SK-N-MC (cell line): ENCODE measurements around the gene ZFR.
"Not testable (repeated sequence)": the region's sequence is repeated elsewhere in the genome, so short reads cannot be mapped to it uniquely, and the experiment has no call there.

ENCODE experiments used
- DNase-seq: peaks from one replicate; pipeline ENCODE4 v3.0.0-alpha.2; 2011; ENCODE audit warnings: low read depth, low spot score
- H3K27ac ChIP-seq: fragments of 200-600 bp; sonication (generic); 2 replicates; pipeline ENCODE4 v1.5.1; 2016; ENCODE audit warnings: mixed run types
- H3K36me3 ChIP-seq: fragments of 200-600 bp; sonication (generic); 2 replicates; pipeline ENCODE4 v1.6.1; 2017; ENCODE audit warnings: antibody characterized with exemption, low read length, mixed read lengths; ENCODE audit not compliant: insufficient read depth
- H3K4me3 ChIP-seq: fragments of 200-600 bp; sonication (generic); 2 replicates; pipeline ENCODE4 v1.5.1; 2016
- H3K9ac ChIP-seq: fragments of 200-600 bp; sonication (generic); 2 replicates; pipeline ENCODE4 v1.8.0; 2017; ENCODE audit warnings: mixed run types, mixed read lengths; ENCODE audit not compliant: insufficient read length
- H3K9me3 ChIP-seq: fragments of 200-600 bp; sonication (generic); 2 replicates; pipeline ENCODE4 v1.6.1; 2017; ENCODE audit warnings: low read depth, mild to moderate bottlenecking, antibody characterized with exemption, low read length, moderate library complexity, mixed read lengths
- EZH2 ChIP-seq: fragments of 200-600 bp; sonication (generic); IDR thresholded peaks from one replicate; pipeline ENCODE4 v1.6.1; 2017; ENCODE audit warnings: antibody characterized with exemption
- FOXP2 ChIP-seq: optimal IDR thresholded peaks from 2 replicates; pipeline ENCODE3; 2011; ENCODE audit warnings: mild to moderate bottlenecking, moderate library complexity; ENCODE audit not compliant: insufficient read depth; ENCODE audit errors: extremely low read length, control extremely low read depth
- POLR2AphosphoS5 ChIP-seq: IDR thresholded peaks from 2 replicates; pipeline ENCODE4 v1.6.1; 2012; ENCODE audit warnings: mild to moderate bottlenecking, low read depth, low read length, borderline replicate concordance

Gene ZFR

GRCh38 chr5:32322882-32323281 lies 121.7 kb downstream of the ZFR start:
- Histone ChIP-seq H3K4me3 (no peak overlapping the region), H3K9ac (no peak overlapping the region), H3K27ac (no peak overlapping the region), H3K9me3 (no peaks in the 10 kb centered on the region), H3K36me3 (no peaks in the 10 kb centered on the region)
- DNase-seq: no peak
- TF ChIP-seq EZH2: no peak

GRCh38 chr5:32321787-32322186 lies 122.8 kb downstream of the ZFR start:
- not testable (repeated sequence) for DNase-seq, H3K9me3 ChIP-seq, H3K36me3 ChIP-seq, H3K27ac ChIP-seq, H3K9ac ChIP-seq, H3K4me3 ChIP-seq

- no peak for DNase-seq
- Histone ChIP-seq H3K36me3 (no peaks in the 10 kb centered on the region), H3K27ac (no peak overlapping the region), H3K9ac (no peak overlapping the region), H3K4me3 (no peak overlapping the region), H3K9me3 (no peaks in the 10 kb centered on the region)
- no peak for TF ChIP-seq FOXP2
- no peak for TF ChIP-seq POLR2AphosphoS5
- TF ChIP-seq EZH2: no peak
Observed at GRCh38 chr5:32320576-32320975, 124.0 kb downstream of the ZFR start.

- TF ChIP-seq FOXP2 (no peak), EZH2 (no peak)
- DNase-seq: no peak
- no peaks in the 10 kb centered on the region for H3K9me3 ChIP-seq
Observed at GRCh38 chr5:32319926-32320543, 124.5 kb downstream of the ZFR start.

GRCh38 chr5:32319392-32319791 lies 125.1 kb downstream of the ZFR start:
- H3K4me3 ChIP-seq: no peak overlapping the region
- no peaks in the 10 kb centered on the region for H3K36me3 ChIP-seq
- TF ChIP-seq EZH2 (no peak), POLR2AphosphoS5 (no peak), FOXP2 (no peak)
- no peak overlapping the region for H3K9ac ChIP-seq
- no peak for DNase-seq
- H3K27ac ChIP-seq: no peak overlapping the region
- no peaks in the 10 kb centered on the region for H3K9me3 ChIP-seq

More at GRCh38 chr5:32319926-32320543, 124.5 kb downstream of the ZFR start:
- H3K4me3 ChIP-seq: no peak overlapping the region
- no peak overlapping the region for H3K9ac ChIP-seq
- H3K27ac ChIP-seq: no peak overlapping the region
- no peaks in the 10 kb centered on the region for H3K36me3 ChIP-seq

GRCh38 chr5:32317041-32317440 lies 127.5 kb downstream of the ZFR start:
- TF ChIP-seq EZH2 (no peak), FOXP2 (no peak)
- Histone ChIP-seq H3K9me3 (no peaks in the 10 kb centered on the region), H3K9ac (no peak overlapping the region), H3K36me3 (no peaks in the 10 kb centered on the region), H3K27ac (no peak overlapping the region), H3K4me3 (no peak overlapping the region)
- no peak for DNase-seq

- Histone ChIP-seq H3K4me3 (no peak overlapping the region), H3K36me3 (no peaks in the 10 kb centered on the region), H3K9ac (no peak overlapping the region), H3K9me3 (no peaks in the 10 kb centered on the region), H3K27ac (no peak overlapping the region)
- DNase-seq: no peak
- TF ChIP-seq POLR2AphosphoS5 (no peak), EZH2 (no peak), FOXP2 (no peak)
Observed at GRCh38 chr5:32315221-32316014, 129.1 kb downstream of the ZFR start.

GRCh38 chr5:32314658-32315057 lies 129.9 kb downstream of the ZFR start:
- Histone ChIP-seq H3K27ac (no peak overlapping the region), H3K36me3 (0 out of 2 replicates have a peak, but pooled peaks cover 3% of the 10 kb centered on the region), H3K9me3 (no peaks in the 10 kb centered on the region), H3K4me3 (no peak overlapping the region), H3K9ac (no peak overlapping the region)
- TF ChIP-seq POLR2AphosphoS5 (no peak), FOXP2 (no peak), EZH2 (no peak)
- DNase-seq: no peak

GRCh38 chr5:32314152-32314488 lies 130.4 kb downstream of the ZFR start:
- DNase-seq, H3K9ac ChIP-seq, H3K36me3 ChIP-seq, H3K27ac ChIP-seq, H3K4me3 ChIP-seq, H3K9me3 ChIP-seq: not testable (repeated sequence)
